Epithelial cell of proximal tubule (primary cell): Measurements from ENCODE around the gene POLR1C. TPM values are rescaled to one million over a fixed set of nuclear protein-coding genes. Genes with fewer than 3 reads are reported as not detected.
"Not testable (repeated sequence)": the region's sequence is repeated elsewhere in the genome, so short reads cannot be mapped to it uniquely, and the experiment has no call there.

ENCODE experiments used
- DNase-seq: peaks from one replicate; pipeline ENCODE4 v3.0.0-alpha.2; 2011; ENCODE audit warnings: low read depth
- H3K4me3 ChIP-seq: 2 replicates; pipeline ENCODE4 v1.5.1; 2011; ENCODE audit warnings: low read depth, mild to moderate bottlenecking, low read length
- total RNA-seq: library from RNA; depleted of rRNA; stranded (reverse); fragments of >200 nt; gene quantifications from 2 replicates; pipeline ENCODE4 v1.2.3, GENCODE V29; 2015
- TF ChIP-seq, protein P1 (sequence below): conservative IDR thresholded peaks from 2 replicates; pipeline ENCODE4 v1.5.1; 2012; ENCODE audit warnings: low read depth, mild to moderate bottlenecking, low read length

Gene POLR1C
- total RNA-seq, 1 donor from 2014 or later, result 37.6 TPM

- no peak overlapping the region for H3K4me3 ChIP-seq
- TF ChIP-seq, protein P1, sequence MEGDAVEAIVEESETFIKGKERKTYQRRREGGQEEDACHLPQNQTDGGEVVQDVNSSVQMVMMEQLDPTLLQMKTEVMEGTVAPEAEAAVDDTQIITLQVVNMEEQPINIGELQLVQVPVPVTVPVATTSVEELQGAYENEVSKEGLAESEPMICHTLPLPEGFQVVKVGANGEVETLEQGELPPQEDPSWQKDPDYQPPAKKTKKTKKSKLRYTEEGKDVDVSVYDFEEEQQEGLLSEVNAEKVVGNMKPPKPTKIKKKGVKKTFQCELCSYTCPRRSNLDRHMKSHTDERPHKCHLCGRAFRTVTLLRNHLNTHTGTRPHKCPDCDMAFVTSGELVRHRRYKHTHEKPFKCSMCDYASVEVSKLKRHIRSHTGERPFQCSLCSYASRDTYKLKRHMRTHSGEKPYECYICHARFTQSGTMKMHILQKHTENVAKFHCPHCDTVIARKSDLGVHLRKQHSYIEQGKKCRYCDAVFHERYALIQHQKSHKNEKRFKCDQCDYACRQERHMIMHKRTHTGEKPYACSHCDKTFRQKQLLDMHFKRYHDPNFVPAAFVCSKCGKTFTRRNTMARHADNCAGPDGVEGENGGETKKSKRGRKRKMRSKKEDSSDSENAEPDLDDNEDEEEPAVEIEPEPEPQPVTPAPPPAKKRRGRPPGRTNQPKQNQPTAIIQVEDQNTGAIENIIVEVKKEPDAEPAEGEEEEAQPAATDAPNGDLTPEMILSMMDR, result no peak
- DNase-seq, result no peak
Measured at GRCh38 chr6:43544461-43544860, 27.6 kb downstream of the POLR1C start.

DNA sequence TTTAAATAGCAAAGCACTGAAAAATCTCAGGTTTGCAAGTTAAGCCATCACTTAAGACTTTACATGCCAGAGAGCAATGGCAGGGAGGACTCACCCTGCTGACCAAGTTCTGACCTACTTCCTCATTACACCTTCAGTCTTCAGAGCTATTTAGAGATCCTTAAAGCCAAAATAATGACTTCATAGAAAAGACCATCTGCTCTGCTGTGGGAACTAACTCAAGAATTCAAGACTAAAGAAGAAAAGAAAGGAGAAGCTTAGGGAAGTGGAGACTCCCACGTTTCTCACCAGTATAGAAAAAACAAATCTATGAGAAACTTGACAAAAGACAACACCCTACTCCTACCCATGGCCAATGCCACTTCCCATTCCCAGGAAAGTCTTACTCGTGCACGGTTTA, 30.3 kb downstream of the POLR1C start:
- no peak overlapping the region for H3K4me3 ChIP-seq
- no peak for DNase-seq
- TF ChIP-seq, protein P1, result no peak

DNA sequence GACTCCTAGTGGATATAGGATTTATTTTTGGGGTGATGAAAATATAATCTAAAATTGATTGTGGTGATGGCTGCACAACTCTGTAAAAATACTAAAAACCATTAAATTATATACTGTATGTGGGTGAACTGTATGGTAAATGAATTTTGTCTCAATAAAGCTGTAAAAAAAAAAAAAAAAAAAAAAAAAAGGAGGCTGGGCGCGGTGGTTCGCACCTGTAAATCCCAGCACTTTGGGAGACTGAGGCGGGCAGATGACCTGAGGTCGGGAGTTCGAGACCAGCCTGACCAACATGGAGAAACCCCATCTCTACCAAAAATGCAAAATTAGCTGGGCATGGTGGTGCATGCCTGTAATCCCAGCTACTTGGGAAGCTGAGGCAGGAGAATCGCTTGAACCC, 40.7 kb downstream of the POLR1C start:
- not testable (repeated sequence) for DNase-seq, H3K4me3 ChIP-seq

DNA sequence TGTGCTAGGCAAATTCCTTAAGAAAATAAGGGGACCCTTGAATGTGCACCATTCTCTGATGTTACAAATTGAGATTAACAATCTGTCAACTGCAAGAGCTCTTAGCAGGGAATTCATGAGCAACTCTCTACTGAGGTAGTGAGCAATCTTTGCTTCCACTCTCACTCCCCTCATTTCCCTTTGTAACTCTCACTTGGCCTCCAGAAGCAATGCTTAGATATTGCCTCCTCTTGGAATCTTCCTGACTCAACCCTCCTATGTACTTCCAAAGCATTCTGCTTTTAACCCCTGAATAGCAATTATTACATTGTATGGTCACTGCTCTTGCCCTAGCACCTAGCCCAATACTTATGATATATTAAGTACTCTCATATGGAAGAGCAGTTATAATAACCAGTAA, 42.4 kb downstream of the POLR1C start:
- no peak for DNase-seq
- no peak overlapping the region for H3K4me3 ChIP-seq
- TF ChIP-seq, protein P1, result no peak

- H3K4me3 ChIP-seq, result no peak overlapping the region
- TF ChIP-seq, protein P1, result no peak
- peak; percentile 91 for DNase-seq
Measured at GRCh38 chr6:43570876-43571441, 54.1 kb downstream of the POLR1C start.

Other genes starting within 250 kb of the POLR1C start
- not detected in 2 replicates for gene SLC22A7, start 218.8 kb upstream of the POLR1C start, total RNA-seq
- not detected in 2 replicates for gene CRIP3, start 208.3 kb upstream of the POLR1C start, total RNA-seq
- 7.5 and 7.7 TPM in 2 replicates for gene ZNF318, start 147.4 kb upstream of the POLR1C start, total RNA-seq
- gene ABCC10, start 89.5 kb upstream of the POLR1C start, total RNA-seq, result 10.6 and 19.6 TPM in 2 replicates
- gene DLK2, start 61.5 kb upstream of the POLR1C start, total RNA-seq, result 0.12 and 0.29 TPM in 2 replicates
- gene TJAP1, start 39.5 kb upstream of the POLR1C start, total RNA-seq, result 17.8 and 18.3 TPM in 2 replicates
- gene LRRC73, start 6.7 kb upstream of the POLR1C start, total RNA-seq, result not detected in 2 replicates
- 77.7 and 96.9 TPM in 2 replicates for gene YIPF3, start 163 bp upstream of the POLR1C start, total RNA-seq
- 33.5 and 35.7 TPM in 2 replicates for gene XPO5, start 58.9 kb downstream of the POLR1C start, total RNA-seq
- gene POLH, start 59.1 kb downstream of the POLR1C start, total RNA-seq, result 19.7 and 57.8 TPM in 2 replicates
- 49.6 and 85.6 TPM in 2 replicates for gene GTPBP2, start 112.2 kb downstream of the POLR1C start, total RNA-seq
- gene MAD2L1BP, start 118.8 kb downstream of the POLR1C start, total RNA-seq, result 41.8 and 60.3 TPM in 2 replicates
- 0.14 TPM in 1 of 2 replicates, not detected in the other for gene RSPH9, start 127.9 kb downstream of the POLR1C start, total RNA-seq
- gene MRPS18A, start 170.7 kb downstream of the POLR1C start, total RNA-seq, result 56.4 and 68.9 TPM in 2 replicates